MM.1S (cell line): ENCODE results near the gene RTBDN.

Experiments used
- DNase-seq: peaks from one replicate; pipeline ENCODE4 v3.0.0-alpha.2; 2015
- H2AFZ ChIP-seq: fragments of 300-600 bp; sonication (generic); 2 replicates; pipeline ENCODE4 v1.6.0; 2016; ENCODE audit warnings: antibody characterized with exemption, low read length
- H3F3A ChIP-seq: fragments of 300-600 bp; sonication (generic); 2 replicates; pipeline ENCODE4 v1.6.1; 2016; ENCODE audit warnings: mild to moderate bottlenecking, antibody characterized with exemption, low read length, moderate library complexity, mixed read lengths; ENCODE audit not compliant: insufficient read depth
- H3K27ac ChIP-seq: fragments of 300-600 bp; sonication (generic); 2 replicates; pipeline ENCODE4 v1.5.1; 2016; ENCODE audit warnings: mild to moderate bottlenecking, low read length
- H3K27me3 ChIP-seq: fragments of 300-600 bp; sonication (generic); replicated peaks from 2 replicates; pipeline ENCODE4 v1.6.0; 2016; ENCODE audit warnings: low read length; ENCODE audit not compliant: insufficient read depth
- H3K36me3 ChIP-seq: fragments of 300-600 bp; sonication (generic); replicated peaks from 2 replicates; pipeline ENCODE4 v1.6.1; 2016; ENCODE audit warnings: mild to moderate bottlenecking, low read length, mixed read lengths; ENCODE audit not compliant: insufficient read depth
- H3K4me1 ChIP-seq: fragments of 300-600 bp; sonication (generic); 2 replicates; pipeline ENCODE4 v1.6.1; 2016; ENCODE audit warnings: low read length, mixed read lengths
- H3K4me2 ChIP-seq: fragments of 300-600 bp; sonication (generic); 2 replicates; pipeline ENCODE4 v1.6.0; 2016; ENCODE audit warnings: low read depth, low read length
- H3K4me3 ChIP-seq: fragments of 300-600 bp; sonication (generic); 2 replicates; pipeline ENCODE4 v1.5.1; 2016; ENCODE audit warnings: low read length, mixed read lengths
- H3K79me2 ChIP-seq: fragments of 300-600 bp; sonication (generic); 2 replicates; pipeline ENCODE4 v1.6.1; 2016; ENCODE audit warnings: mixed run types, low read length, mixed read lengths
- H3K9ac ChIP-seq: fragments of 300-600 bp; sonication (generic); 2 replicates; pipeline ENCODE4 v1.6.1; 2016; ENCODE audit warnings: low read length, mixed read lengths
- H3K9me2 ChIP-seq: fragments of 300-600 bp; sonication (generic); replicated peaks from 2 replicates; pipeline ENCODE4 v1.6.1; 2016; ENCODE audit warnings: mild to moderate bottlenecking, low read length, mixed read lengths; ENCODE audit not compliant: insufficient read depth
- H3K9me3 ChIP-seq: fragments of 300-600 bp; sonication (generic); replicated peaks from 2 replicates; pipeline ENCODE4 v1.6.1; 2016; ENCODE audit warnings: mild to moderate bottlenecking, low read length, mixed read lengths; ENCODE audit not compliant: insufficient read depth
- H4K20me1 ChIP-seq: fragments of 300-600 bp; sonication (generic); 2 replicates; pipeline ENCODE4 v1.6.1; 2016; ENCODE audit warnings: mild to moderate bottlenecking, low read length, moderate library complexity, mixed read lengths; ENCODE audit not compliant: insufficient read depth
- CTCF ChIP-seq: fragments of 300-600 bp; sonication (generic); IDR thresholded peaks from 2 replicates; pipeline ENCODE4 v1.5.1; 2016; ENCODE audit warnings: antibody characterized with exemption, low read length, mixed read lengths
- EZH2 ChIP-seq: fragments of 300-600 bp; sonication (generic); optimal IDR thresholded peaks from 2 replicates; pipeline ENCODE3; 2017; ENCODE audit warnings: low read depth, mild to moderate bottlenecking, antibody characterized with exemption, low read length, mixed read lengths
- EZH2phosphoT487 ChIP-seq: fragments of 300-600 bp; sonication (generic); IDR thresholded peaks from 2 replicates; pipeline ENCODE4 v1.6.1; 2018; ENCODE audit warnings: antibody characterized with exemption, low read length

Gene RTBDN

GRCh38 chr19:12872941-12873890 lies 38.8 kb upstream of the RTBDN start:
- TF ChIP-seq CTCF (no peak), EZH2 (no peak), EZH2phosphoT487 (no peak)
- Histone ChIP-seq H3K9me3 (no peaks in the 10 kb centered on the region), H3K27ac (no peak overlapping the region), H3K9ac (no peak overlapping the region), H3K4me1 (no peaks in the 10 kb centered on the region), H3K4me3 (no peak overlapping the region), H4K20me1 (no peaks in the 10 kb centered on the region), H3K27me3 (no peaks in the 10 kb centered on the region), H3K36me3 (no peaks in the 10 kb centered on the region), H2AFZ (no peak overlapping the region), H3K79me2 (no peaks in the 10 kb centered on the region), H3F3A (no peaks in the 10 kb centered on the region), H3K9me2 (no peaks in the 10 kb centered on the region), H3K4me2 (no peak overlapping the region)
- peak; percentile 25 for DNase-seq

- no peak overlapping the region for H3K27ac ChIP-seq
- no peak overlapping the region for H3K4me2 ChIP-seq
Observed at GRCh38 chr19:12872255-12872654, 37.9 kb upstream of the RTBDN start.

GRCh38 chr19:12871681-12872080 lies 37.3 kb upstream of the RTBDN start:
- DNase-seq, result no peak
- H3K9me2 ChIP-seq, result no peaks in the 10 kb centered on the region
- H3K27me3 ChIP-seq, result no peaks in the 10 kb centered on the region
- no peaks in the 10 kb centered on the region for H3F3A ChIP-seq
- no peaks in the 10 kb centered on the region for H3K9me3 ChIP-seq
- H4K20me1 ChIP-seq, result no peaks in the 10 kb centered on the region
- no peaks in the 10 kb centered on the region for H3K79me2 ChIP-seq
- H2AFZ ChIP-seq, result no peak overlapping the region
- TF ChIP-seq CTCF (no peak), EZH2 (no peak), EZH2phosphoT487 (no peak)
- no peak overlapping the region for H3K4me2 ChIP-seq
- H3K36me3 ChIP-seq, result no peaks in the 10 kb centered on the region
- no peak overlapping the region for H3K27ac ChIP-seq
- H3K4me3 ChIP-seq, result no peak overlapping the region
- H3K4me1 ChIP-seq, result no peaks in the 10 kb centered on the region
- no peak overlapping the region for H3K9ac ChIP-seq

More at GRCh38 chr19:12872255-12872654, 37.9 kb upstream of the RTBDN start:
- Histone ChIP-seq H3F3A (no peaks in the 10 kb centered on the region), H3K36me3 (no peaks in the 10 kb centered on the region), H4K20me1 (no peaks in the 10 kb centered on the region), H3K27me3 (no peaks in the 10 kb centered on the region), H3K9ac (no peak overlapping the region), H3K4me1 (no peaks in the 10 kb centered on the region), H3K79me2 (no peaks in the 10 kb centered on the region), H3K4me3 (no peak overlapping the region), H3K9me2 (no peaks in the 10 kb centered on the region), H3K9me3 (no peaks in the 10 kb centered on the region), H2AFZ (no peak overlapping the region)
- no peak for DNase-seq
- no peak for TF ChIP-seq CTCF
